ENCODE measurements around the gene GAK.

GAK gene

GRCh38 chr4:835148-836002 is 96.7 kb downstream of the GAK start:
- no peak for TF ChIP-seq REST (IDR thresholded peaks at IDR 0.05; ENCODE audit: insufficient read depth in 1 of 2, low read depth in 2 of 2, low read length in 2 of 2)
- no peak for TF ChIP-seq TAF1 (IDR thresholded peaks at IDR 0.05; ENCODE audit: borderline replicate concordance, insufficient read depth, low read length)
- TF ChIP-seq SIN3A (IDR thresholded peaks at IDR 0.05; ENCODE audit: borderline replicate concordance, insufficient read depth, low read length), result no peak
- no peak for TF ChIP-seq FOXP2 (optimal IDR thresholded peaks at IDR 0.05; ENCODE audit: borderline replicate concordance, extremely low read depth, extremely low read length, insufficient read depth)
- no peak for TF ChIP-seq POLR2AphosphoS5 (IDR thresholded peaks at IDR 0.05; ENCODE audit: low read depth, low read length)

DNA sequence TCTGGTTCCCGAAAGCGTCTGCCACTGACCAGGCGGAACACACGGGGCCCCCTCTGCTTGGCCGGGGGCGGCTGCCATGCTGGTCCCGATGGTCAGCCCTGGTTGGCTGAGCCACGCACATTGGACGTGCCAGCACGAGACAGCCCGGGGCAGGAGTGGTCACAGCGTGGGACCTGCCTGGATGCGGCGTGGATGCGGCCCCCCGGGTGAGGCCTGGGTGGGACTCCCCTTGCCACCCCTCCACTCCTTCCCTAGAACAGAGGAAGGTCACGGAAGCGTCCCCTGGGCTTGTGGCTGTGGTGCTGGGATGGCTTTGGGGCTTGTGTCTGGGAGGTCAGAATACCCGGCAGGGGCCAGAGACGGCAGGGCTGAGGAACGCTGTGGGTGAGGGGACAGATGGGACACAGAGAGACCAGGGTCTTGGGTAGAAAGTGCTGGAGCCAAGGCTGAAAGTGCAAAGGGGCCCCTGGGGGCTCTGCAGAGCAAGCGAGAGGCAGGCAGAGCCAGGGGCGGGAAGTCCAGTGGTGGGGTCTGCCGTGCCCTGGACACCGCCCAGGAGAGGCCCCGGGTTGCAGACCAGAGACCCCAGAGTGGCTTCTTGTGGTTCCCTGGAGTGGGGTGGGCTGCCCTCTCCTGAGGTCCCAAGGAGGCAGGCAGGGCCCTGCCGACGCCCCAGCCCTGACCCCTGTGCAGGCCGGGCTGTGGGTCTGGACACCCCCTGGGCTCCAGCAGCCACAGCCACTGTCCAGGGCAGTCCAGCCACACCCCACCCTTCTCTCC is 97.6 kb downstream of the GAK start:
- TF ChIP-seq POLR2AphosphoS5 (IDR thresholded peaks at IDR 0.05; ENCODE audit: low read depth, low read length) (no peak), REST (IDR thresholded peaks at IDR 0.05; ENCODE audit: insufficient read depth in 1 of 2, low read depth in 2 of 2, low read length in 2 of 2) (no peak), SIN3A (IDR thresholded peaks at IDR 0.05; ENCODE audit: borderline replicate concordance, insufficient read depth, low read length) (no peak), TAF1 (IDR thresholded peaks at IDR 0.05; ENCODE audit: borderline replicate concordance, insufficient read depth, low read length) (no peak), FOXP2 (optimal IDR thresholded peaks at IDR 0.05; ENCODE audit: borderline replicate concordance, extremely low read depth, extremely low read length, insufficient read depth) (no peak)

DNA sequence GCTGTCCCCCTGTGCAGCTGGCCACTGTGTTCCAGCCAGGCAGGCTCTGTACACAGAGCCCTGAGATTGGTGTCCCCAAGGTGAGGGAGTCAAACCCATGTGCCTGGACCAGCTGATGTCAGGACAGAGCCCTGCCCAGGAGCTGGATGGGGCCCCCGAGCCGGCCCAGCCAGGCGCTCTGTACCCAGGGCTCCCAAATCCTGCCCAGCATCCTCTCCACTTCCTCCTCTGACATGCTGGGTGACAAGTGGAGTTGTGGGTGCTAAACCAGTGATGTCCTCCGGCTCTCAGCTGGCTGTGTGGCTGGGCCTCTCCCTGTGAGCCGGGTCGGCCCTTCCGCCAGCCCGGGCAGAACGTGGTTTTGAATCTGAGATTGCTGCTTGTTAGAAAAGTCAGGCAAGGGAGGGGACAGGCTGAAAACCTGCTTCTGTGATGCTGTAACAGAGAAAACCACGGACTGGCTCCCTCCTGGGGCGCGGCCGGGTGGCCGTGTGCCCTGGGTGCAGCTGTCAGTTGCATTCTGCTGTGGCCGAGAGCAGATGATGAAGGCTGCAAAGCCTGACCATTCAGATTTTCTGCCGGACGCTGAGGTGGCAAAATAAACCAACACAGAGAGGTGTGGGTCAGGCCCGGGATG is 98.3 kb downstream of the GAK start:
- no peak for TF ChIP-seq FOXP2 (optimal IDR thresholded peaks at IDR 0.05; ENCODE audit: borderline replicate concordance, extremely low read depth, extremely low read length, insufficient read depth)
- no peak for TF ChIP-seq REST (IDR thresholded peaks at IDR 0.05; ENCODE audit: insufficient read depth in 1 of 2, low read depth in 2 of 2, low read length in 2 of 2)
- TF ChIP-seq SIN3A (IDR thresholded peaks at IDR 0.05; ENCODE audit: borderline replicate concordance, insufficient read depth, low read length), result no peak
- no peak for TF ChIP-seq POLR2AphosphoS5 (IDR thresholded peaks at IDR 0.05; ENCODE audit: low read depth, low read length)
- TF ChIP-seq TAF1 (IDR thresholded peaks at IDR 0.05; ENCODE audit: borderline replicate concordance, insufficient read depth, low read length), result no peak

DNA sequence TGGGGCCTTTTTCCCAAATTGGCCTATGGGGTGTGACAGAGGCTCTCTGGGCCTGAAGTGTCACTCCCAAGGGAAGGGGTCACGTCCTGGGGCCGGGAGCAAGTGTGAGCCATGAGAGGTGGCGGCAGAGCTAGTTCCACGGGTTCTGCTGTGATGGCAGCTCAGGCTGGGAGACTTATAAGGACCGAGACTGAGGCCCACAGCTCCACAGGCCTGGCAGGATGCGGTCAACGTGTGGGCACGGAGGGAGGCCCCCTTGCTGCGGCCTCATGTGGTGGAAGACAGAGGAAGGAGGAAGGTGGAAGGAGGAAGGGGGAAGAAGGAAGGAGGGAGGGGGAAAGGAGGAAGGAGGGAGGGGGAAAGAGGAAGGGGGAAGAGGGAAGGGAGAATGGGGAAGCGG is 99.0 kb downstream of the GAK start:
- no peak for TF ChIP-seq TAF1 (IDR thresholded peaks at IDR 0.05; ENCODE audit: borderline replicate concordance, insufficient read depth, low read length)
- no peak for TF ChIP-seq REST (IDR thresholded peaks at IDR 0.05; ENCODE audit: insufficient read depth in 1 of 2, low read depth in 2 of 2, low read length in 2 of 2)
- TF ChIP-seq FOXP2 (optimal IDR thresholded peaks at IDR 0.05; ENCODE audit: borderline replicate concordance, extremely low read depth, extremely low read length, insufficient read depth), result no peak
- TF ChIP-seq POLR2AphosphoS5 (IDR thresholded peaks at IDR 0.05; ENCODE audit: low read depth, low read length), result no peak
- TF ChIP-seq SIN3A (IDR thresholded peaks at IDR 0.05; ENCODE audit: borderline replicate concordance, insufficient read depth, low read length), result no peak
